Liver (tissue), 9 donors: ENCODE data around the gene NELFCD. TPM values are rescaled to one million over a fixed set of nuclear protein-coding genes. Genes with fewer than 3 reads are reported as not detected.

Source experiments
- DNase-seq: peaks from one replicate; pipeline ENCODE4 v3.0.0-alpha.2; 2017; ENCODE audit warnings: low spot score
- H3K27ac ChIP-seq, 2 donors: one replicate each; pipeline ENCODE4 v1.7.0; 2013; ENCODE audit warnings: inconsistent platforms in 2 of 2, low read length in 2 of 2, control low read depth in 1 of 2, low read depth in 1 of 2, mild to moderate bottlenecking in 1 of 2
- H3K27me3 ChIP-seq, 4 donors: one replicate each; pipeline versions ENCODE4 v1.6.1 to v1.7.0; 2013; ENCODE audit warnings: low read length in 3 of 4, inconsistent platforms in 1 of 4, mild to moderate bottlenecking in 1 of 4, moderate library complexity in 1 of 4; ENCODE audit not compliant: control insufficient read depth in 4 of 4, insufficient read depth in 4 of 4
- H3K36me3 ChIP-seq, 4 donors: one replicate each; pipeline versions ENCODE4 v1.6.1 to v1.7.0; 2013; ENCODE audit warnings: low read length in 3 of 4, mild to moderate bottlenecking in 3 of 4, low read depth in 1 of 4, moderate library complexity in 1 of 4; ENCODE audit not compliant: control insufficient read depth in 4 of 4, insufficient read depth in 3 of 4
- H3K4me1 ChIP-seq, 4 donors: one replicate each; pipeline versions ENCODE4 v1.6.1 to v1.7.0; 2013; ENCODE audit warnings: low read length in 3 of 4, mild to moderate bottlenecking in 3 of 4, moderate library complexity in 1 of 4; ENCODE audit not compliant: control insufficient read depth in 4 of 4, insufficient read depth in 4 of 4
- H3K4me3 ChIP-seq, 3 donors: one replicate each; pipeline versions ENCODE4 v1.6.1 to v1.7.0; 2013; ENCODE audit warnings: low read length in 3 of 3, control low read depth in 1 of 3, low read depth in 1 of 3, mild to moderate bottlenecking in 1 of 3
- H3K9ac ChIP-seq, 2 donors: one replicate each; pipeline ENCODE4 v1.7.0; 2013; ENCODE audit warnings: low read length in 2 of 2, mild to moderate bottlenecking in 2 of 2, moderate library complexity in 2 of 2, control low read depth in 1 of 2, low read depth in 1 of 2
- H3K9me3 ChIP-seq, 4 donors: one replicate each; pipeline versions ENCODE4 v1.6.1 to v1.7.0; 2013; ENCODE audit warnings: low read length in 3 of 4; ENCODE audit not compliant: control insufficient read depth in 4 of 4
- ATF3 ChIP-seq: IDR thresholded peaks from 2 replicates; pipeline ENCODE4 v1.6.1; 2016; ENCODE audit warnings: antibody characterized with exemption
- FOXA2 ChIP-seq: IDR thresholded peaks from 2 replicates; pipeline ENCODE4 v1.6.1; 2016; ENCODE audit warnings: antibody characterized with exemption
- GABPA ChIP-seq, 2 donors: IDR thresholded peaks in 1 of 2; conservative IDR thresholded peaks in 1 of 2; 2 replicates each; pipeline ENCODE4 v1.6.1; 2016; ENCODE audit warnings: antibody characterized with exemption in 2 of 2, mild to moderate bottlenecking in 1 of 2, moderate library complexity in 1 of 2
- HNF4A ChIP-seq, 2 donors: conservative IDR thresholded peaks; 2 replicates each; pipeline ENCODE4 v1.6.1; 2016; ENCODE audit warnings: antibody characterized with exemption in 2 of 2, mild to moderate bottlenecking in 2 of 2
- NR2F2 ChIP-seq: IDR thresholded peaks from 2 replicates; pipeline ENCODE4 v1.6.1; 2016; ENCODE audit warnings: antibody characterized with exemption
- RAD21 ChIP-seq, 2 donors: IDR thresholded peaks; 2 replicates each; pipeline ENCODE4 v1.6.1; 2016; ENCODE audit warnings: antibody characterized with exemption in 2 of 2, mild to moderate bottlenecking in 2 of 2
- REST ChIP-seq: IDR thresholded peaks from 2 replicates; pipeline ENCODE4 v1.6.1; 2016; ENCODE audit warnings: antibody characterized with exemption, mild to moderate bottlenecking
- RXRA ChIP-seq, 2 donors: IDR thresholded peaks; 2 replicates each; pipeline ENCODE4 v1.6.1; 2017 to 2018; ENCODE audit warnings: antibody characterized with exemption in 2 of 2, mild to moderate bottlenecking in 1 of 2
- SP1 ChIP-seq: IDR thresholded peaks from 2 replicates; pipeline ENCODE4 v1.6.1; 2018; ENCODE audit warnings: antibody characterized with exemption, mild to moderate bottlenecking
- YY1 ChIP-seq: IDR thresholded peaks from 2 replicates; pipeline ENCODE4 v1.6.1; 2016; ENCODE audit warnings: antibody characterized with exemption, mild to moderate bottlenecking
- ZBTB33 ChIP-seq: IDR thresholded peaks from 2 replicates; pipeline ENCODE4 v1.6.1; 2016; ENCODE audit warnings: antibody characterized with exemption
- WGBS: extraction: QIAGEN DNeasy Blood & Tissue Kit; methylation state at CpG from one replicate; pipeline ENCODE4 v1.1.7; 2013; 5-methylcytosine and 5-hydroxymethylcytosine counted together
- polyA plus RNA-seq, 2 donors: library from polyadenylated mRNA; stranded (reverse) in 1 of 2; unstranded in 1 of 2; fragments of 200-250 nt in 1 of 2; fragments of >200 nt in 1 of 2; fragmentation: Nextera tagmentation in 1 of 2; extraction: Ambion mirVana in 1 of 2; gene quantifications; one replicate each; pipeline versions ENCODE4 v1.2.1 to v1.2.3, GENCODE V29; 2013 to 2015
- total RNA-seq, 2 donors: library from RNA; depleted of rRNA; stranded (reverse); fragments of >200 nt; gene quantifications; one replicate each; pipeline ENCODE4 v1.2.3, GENCODE V29; 2014
- donor health status: healthy.
- donor health status: healthy.
- donor health status: healthy.
- donor health status: healthy.
- donor health status: healthy.

NELFCD gene
- total and polyA plus RNA-seq, 4 donors, result 28.1 to 39.8 (median 37.0) TPM

- Histone ChIP-seq H3K27me3 (no peaks in the 10 kb centered on the region), H3K9me3 (no peaks in the 10 kb centered on the region), H3K4me1 (no peaks in the 10 kb centered on the region), H3K36me3 (peaks cover 0 to 4% (median 0%) of the 10 kb centered on the region in 4 donors), H3K4me3 (no peak overlapping the region), H3K9ac (no peak overlapping the region), H3K27ac (no peak overlapping the region)
- TF ChIP-seq GABPA (IDR thresholded peaks at IDR 0.05 in 1 of 2, conservative IDR thresholded peaks at IDR 0.05 in 1 of 2) (no peak), YY1 (no peak), REST (no peak), NR2F2 (no peak), HNF4A (conservative IDR thresholded peaks at IDR 0.05) (no peak), ATF3 (no peak), RAD21 (IDR thresholded peaks at IDR 0.05) (no peak)
- 95% methylated on average over 16 of the region's 16 CpGs for WGBS
- DNase-seq, result no peak
Observed at GRCh38 chr20:59017493-59018231, 36.6 kb downstream of the NELFCD start.

GRCh38 chr20:59018817-59019216 is 37.8 kb downstream of the NELFCD start:
- Histone ChIP-seq H3K9ac (no peak overlapping the region), H3K4me3 (no peak overlapping the region), H3K4me1 (peaks cover 0 to 6% (median 4%) of the 10 kb centered on the region in 4 donors), H3K27ac (no peak overlapping the region), H3K9me3 (no peaks in the 10 kb centered on the region), H3K27me3 (no peaks in the 10 kb centered on the region), H3K36me3 (peaks cover 0 to 8% (median 2%) of the 10 kb centered on the region in 4 donors)
- no peak for DNase-seq
- no peak for TF ChIP-seq RXRA (IDR thresholded peaks at IDR 0.05)
- no peak for TF ChIP-seq SP1
- no peak for TF ChIP-seq YY1
- TF ChIP-seq HNF4A (conservative IDR thresholded peaks at IDR 0.05), result no peak
- TF ChIP-seq ZBTB33, result no peak
- 95% methylated on average over 10 of the region's 10 CpGs for WGBS

GRCh38 chr20:59019217-59019616 is 38.2 kb downstream of the NELFCD start, which contains the start of gene TUBB1:
Gene TUBB1, plus strand, starts transcription at chr20:59019429. Its CDS starts 94 bp downstream, at chr20:59019523.
- Histone ChIP-seq H3K36me3 (peaks cover 2 to 12% (median 4%) of the 10 kb centered on the region in 4 donors), H3K27me3 (no peaks in the 10 kb centered on the region), H3K9ac (no peak within 1 kb of the TSS), H3K4me3 (no peak within 1 kb of the TSS), H3K9me3 (no peaks in the 10 kb centered on the region), H3K4me1 (peaks cover 0 to 10% (median 4%) of the 10 kb centered on the region in 4 donors), H3K27ac (no peak within 1 kb of the TSS)
- WGBS, result 97% methylated on average over 5 of the region's 5 CpGs
- peak; percentile 71 for DNase-seq
- no peak for TF ChIP-seq HNF4A (conservative IDR thresholded peaks at IDR 0.05)
- no peak for TF ChIP-seq SP1
- no peak for TF ChIP-seq FOXA2
